Measurements from ENCODE around the gene MDGA2. TPM values are rescaled to one million over a fixed set of nuclear protein-coding genes. Genes with fewer than 3 reads are reported as not detected.

Gene MDGA2
- total RNA-seq, 2 donors from 2014 or later: 0.82 to 8.8 TPM

DNA sequence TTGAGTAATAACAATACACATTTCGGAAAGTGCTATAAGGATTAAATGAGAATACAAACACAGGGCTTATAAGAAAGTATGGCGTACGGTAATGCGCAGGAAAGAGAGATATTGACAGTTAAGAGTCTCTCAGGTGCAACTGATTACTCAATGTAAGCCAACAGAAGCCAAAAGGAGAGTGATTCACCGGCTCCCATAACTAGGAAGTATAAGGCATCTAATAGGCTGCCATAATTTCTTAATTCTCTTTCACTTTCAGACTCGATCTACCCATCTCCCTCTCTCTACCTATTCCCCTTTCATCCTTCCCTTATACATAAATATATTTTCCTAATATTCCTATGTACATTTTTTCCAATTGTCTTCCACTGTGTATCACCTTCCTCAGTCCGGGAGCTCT, 90.0 kb downstream of the MDGA2 start:
- no peaks in the 10 kb centered on the region for H3K36me3 ChIP-seq (ENCODE audit: control insufficient read depth, insufficient read depth, low read length)
- no peak overlapping the region for H3K9ac ChIP-seq (ENCODE audit: extremely low read depth, low read length, poor library complexity, severe bottlenecking)
- peaks cover 5% of the 10 kb centered on the region for H3K4me1 ChIP-seq (ENCODE audit: control insufficient read depth, insufficient read depth, low read length)
- peaks cover 22% of the 10 kb centered on the region for H3K4me1 Mint-ChIP-seq
- no peak overlapping the region for H3K4me3 ChIP-seq (ENCODE audit: low read length)
- H3K27ac ChIP-seq (ENCODE audit: low read depth, low read length): no peak overlapping the region
- H3K27ac Mint-ChIP-seq: no peak overlapping the region
- peaks cover 80% of the 10 kb centered on the region for H3K27me3 ChIP-seq (ENCODE audit: control insufficient read depth, insufficient read depth, low read length, poor library complexity, severe bottlenecking)
- H3K36me3 Mint-ChIP-seq (ENCODE audit: low read depth): no peaks in the 10 kb centered on the region
- TF ChIP-seq, protein P1, sequence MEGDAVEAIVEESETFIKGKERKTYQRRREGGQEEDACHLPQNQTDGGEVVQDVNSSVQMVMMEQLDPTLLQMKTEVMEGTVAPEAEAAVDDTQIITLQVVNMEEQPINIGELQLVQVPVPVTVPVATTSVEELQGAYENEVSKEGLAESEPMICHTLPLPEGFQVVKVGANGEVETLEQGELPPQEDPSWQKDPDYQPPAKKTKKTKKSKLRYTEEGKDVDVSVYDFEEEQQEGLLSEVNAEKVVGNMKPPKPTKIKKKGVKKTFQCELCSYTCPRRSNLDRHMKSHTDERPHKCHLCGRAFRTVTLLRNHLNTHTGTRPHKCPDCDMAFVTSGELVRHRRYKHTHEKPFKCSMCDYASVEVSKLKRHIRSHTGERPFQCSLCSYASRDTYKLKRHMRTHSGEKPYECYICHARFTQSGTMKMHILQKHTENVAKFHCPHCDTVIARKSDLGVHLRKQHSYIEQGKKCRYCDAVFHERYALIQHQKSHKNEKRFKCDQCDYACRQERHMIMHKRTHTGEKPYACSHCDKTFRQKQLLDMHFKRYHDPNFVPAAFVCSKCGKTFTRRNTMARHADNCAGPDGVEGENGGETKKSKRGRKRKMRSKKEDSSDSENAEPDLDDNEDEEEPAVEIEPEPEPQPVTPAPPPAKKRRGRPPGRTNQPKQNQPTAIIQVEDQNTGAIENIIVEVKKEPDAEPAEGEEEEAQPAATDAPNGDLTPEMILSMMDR (conservative IDR thresholded peaks at IDR 0.05): no peak
- H3K9me3 ChIP-seq (ENCODE audit: control insufficient read depth, low read length): no peaks in the 10 kb centered on the region
- no peaks in the 10 kb centered on the region for H3K9me3 Mint-ChIP-seq
- no peak for DNase-seq
- WGBS, 2 experiments (ENCODE audit: insufficient coverage in 1 of 2, insufficient read length in 1 of 2): 95 to 100% methylated on average over 5 to 7 of the region's 7 CpGs
- H3K27me3 Mint-ChIP-seq (ENCODE audit: insufficient read depth): peaks cover 67% of the 10 kb centered on the region
- H3K4me3 Mint-ChIP-seq: no peak overlapping the region

DNA sequence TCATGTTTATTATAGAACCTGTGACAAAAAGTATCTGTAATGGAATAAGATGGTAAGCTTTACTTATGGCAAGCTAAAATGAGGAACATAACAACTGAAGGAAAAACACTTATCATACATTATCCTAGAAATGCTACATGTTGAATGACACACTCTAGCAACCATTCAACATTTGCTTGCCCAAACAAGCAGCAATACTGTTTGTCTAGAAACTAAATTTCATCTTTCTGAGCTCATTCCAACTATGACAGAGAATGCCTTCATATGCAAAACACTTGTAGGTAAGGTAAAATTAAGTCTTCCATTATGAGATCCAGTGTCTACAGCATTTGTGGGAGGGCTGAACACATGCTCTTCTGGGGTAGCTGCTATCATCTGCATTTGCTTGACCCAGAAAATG, 108.1 kb downstream of the MDGA2 start:
- Histone ChIP-seq H3K4me1 (ENCODE audit: control insufficient read depth, insufficient read depth, low read length) (no peaks in the 10 kb centered on the region), H3K27ac (ENCODE audit: low read depth, low read length) (no peak overlapping the region), H3K36me3 (ENCODE audit: control insufficient read depth, insufficient read depth, low read length) (no peaks in the 10 kb centered on the region), H3K9ac (ENCODE audit: extremely low read depth, low read length, poor library complexity, severe bottlenecking) (no peak overlapping the region), H3K9me3 (ENCODE audit: control insufficient read depth, low read length) (no peaks in the 10 kb centered on the region), H3K4me3 (ENCODE audit: low read length) (no peak overlapping the region), H3K27me3 (ENCODE audit: control insufficient read depth, insufficient read depth, low read length, poor library complexity, severe bottlenecking) (no peaks in the 10 kb centered on the region)
- Mint-ChIP-seq H3K9me3 (no peaks in the 10 kb centered on the region), H3K4me1 (no peaks in the 10 kb centered on the region), H3K4me3 (no peak overlapping the region), H3K27me3 (ENCODE audit: insufficient read depth) (peaks cover 3% of the 10 kb centered on the region), H3K27ac (no peak overlapping the region), H3K36me3 (ENCODE audit: low read depth) (no peaks in the 10 kb centered on the region)
- no peak for DNase-seq
- TF ChIP-seq, protein P1 (conservative IDR thresholded peaks at IDR 0.05): no peak

DNA sequence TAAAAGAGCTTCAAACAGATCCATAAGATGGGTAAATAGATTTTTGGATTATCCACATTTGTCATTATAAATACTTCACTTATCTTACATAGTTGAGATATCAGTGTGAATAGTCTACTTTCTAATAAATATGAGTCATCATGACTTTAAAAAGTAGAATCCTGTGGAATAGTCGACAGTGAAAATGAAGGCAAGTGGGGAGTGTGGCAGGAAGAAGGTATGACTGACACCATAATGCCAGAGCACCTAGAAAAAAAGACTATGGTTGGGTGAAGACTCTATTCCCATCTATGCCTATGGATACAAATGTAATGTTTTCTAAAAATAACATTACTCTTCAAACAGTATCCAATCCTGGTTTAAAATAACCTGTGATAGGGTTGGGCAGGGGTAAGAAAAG, 117.5 kb downstream of the MDGA2 start:
- peaks cover 1% of the 10 kb centered on the region for H3K27me3 Mint-ChIP-seq (ENCODE audit: insufficient read depth)
- H3K9me3 Mint-ChIP-seq: no peaks in the 10 kb centered on the region
- no peak overlapping the region for H3K9ac ChIP-seq (ENCODE audit: extremely low read depth, low read length, poor library complexity, severe bottlenecking)
- no peaks in the 10 kb centered on the region for H3K36me3 Mint-ChIP-seq (ENCODE audit: low read depth)
- H3K9me3 ChIP-seq (ENCODE audit: control insufficient read depth, low read length): no peaks in the 10 kb centered on the region
- 95% methylated on average over 1 of the region's 1 CpG; no CpG with 5 or more reads in 1 of the 2 experiments for whole genome bisulfite sequencing, 2 experiments (ENCODE audit: insufficient coverage in 1 of 2, insufficient read length in 1 of 2)
- TF ChIP-seq, protein P1 (conservative IDR thresholded peaks at IDR 0.05): no peak
- no peak overlapping the region for H3K4me3 Mint-ChIP-seq
- no peak overlapping the region for H3K4me3 ChIP-seq (ENCODE audit: low read length)
- H3K27ac ChIP-seq (ENCODE audit: low read depth, low read length): no peak overlapping the region
- H3K27ac Mint-ChIP-seq: no peak overlapping the region
- no peaks in the 10 kb centered on the region for H3K36me3 ChIP-seq (ENCODE audit: control insufficient read depth, insufficient read depth, low read length)
- DNase-seq: no peak
- H3K4me1 ChIP-seq (ENCODE audit: control insufficient read depth, insufficient read depth, low read length): peaks cover 2% of the 10 kb centered on the region
- H3K4me1 Mint-ChIP-seq: peaks cover 5% of the 10 kb centered on the region
- H3K27me3 ChIP-seq (ENCODE audit: control insufficient read depth, insufficient read depth, low read length, poor library complexity, severe bottlenecking): no peaks in the 10 kb centered on the region
